Esophagus muscularis mucosa (tissue), 4 donors: Measurements from ENCODE around the gene CMPK1.

ENCODE experiments used
- CTCF ChIP-seq, 3 experiments: fragments of 200-600 bp in 2 of 3; fragments of 450-650 bp in 1 of 3; sonication (generic) in 2 of 3; IDR thresholded peaks; one replicate each; pipeline ENCODE4 v1.5.1; 2017 to 2019; ENCODE audit warnings: antibody characterized with exemption in 3 of 3, mild to moderate bottlenecking in 2 of 3, moderate library complexity in 1 of 3
- EP300 ChIP-seq: sonication (generic); formaldehyde crosslinking; IDR thresholded peaks from one replicate; pipeline ENCODE4 v1.6.1; 2017; ENCODE audit warnings: antibody characterized with exemption
- POLR2A ChIP-seq: fragments of 450-650 bp; IDR thresholded peaks from one replicate; pipeline ENCODE4 v1.6.1; 2017; ENCODE audit warnings: antibody characterized with exemption, moderate library complexity, mild to moderate bottlenecking, low read depth
- POLR2AphosphoS5 ChIP-seq, 2 donors: sonication (generic); formaldehyde crosslinking; IDR thresholded peaks; one replicate each; pipeline ENCODE4 v1.6.1; 2017; ENCODE audit warnings: antibody characterized with exemption in 2 of 2

- TF ChIP-seq EP300 (no peak), CTCF (IDR thresholded peaks at IDR 0.05) (no peak), POLR2A (no peak), POLR2AphosphoS5 (IDR thresholded peaks at IDR 0.05) (no peak)
Measured at GRCh38 chr1:47410068-47410455, 76.5 kb downstream of the CMPK1 start.
